GM04504 (cell line): ENCODE measurements around the gene NOTCH2.
A peak's percentile ranks its signal among the peaks of the same experiment; 100 is the strongest.
"Not testable (repeated sequence)": the region's sequence is repeated elsewhere in the genome, so short reads cannot be mapped to it uniquely, and the experiment has no call there.

Experiments
- DNase-seq: peaks from one replicate; pipeline ENCODE4 v3.0.0-alpha.2; 2012; ENCODE audit warnings: low read depth

Gene NOTCH2

GRCh38 chr1:120069067-120069919, at the start of gene NOTCH2:
NOTCH2 (minus strand) TSS chr1:120069662; CDS start chr1:120069406, 256 bp downstream.
- DNase-seq = not testable (repeated sequence)

DNA sequence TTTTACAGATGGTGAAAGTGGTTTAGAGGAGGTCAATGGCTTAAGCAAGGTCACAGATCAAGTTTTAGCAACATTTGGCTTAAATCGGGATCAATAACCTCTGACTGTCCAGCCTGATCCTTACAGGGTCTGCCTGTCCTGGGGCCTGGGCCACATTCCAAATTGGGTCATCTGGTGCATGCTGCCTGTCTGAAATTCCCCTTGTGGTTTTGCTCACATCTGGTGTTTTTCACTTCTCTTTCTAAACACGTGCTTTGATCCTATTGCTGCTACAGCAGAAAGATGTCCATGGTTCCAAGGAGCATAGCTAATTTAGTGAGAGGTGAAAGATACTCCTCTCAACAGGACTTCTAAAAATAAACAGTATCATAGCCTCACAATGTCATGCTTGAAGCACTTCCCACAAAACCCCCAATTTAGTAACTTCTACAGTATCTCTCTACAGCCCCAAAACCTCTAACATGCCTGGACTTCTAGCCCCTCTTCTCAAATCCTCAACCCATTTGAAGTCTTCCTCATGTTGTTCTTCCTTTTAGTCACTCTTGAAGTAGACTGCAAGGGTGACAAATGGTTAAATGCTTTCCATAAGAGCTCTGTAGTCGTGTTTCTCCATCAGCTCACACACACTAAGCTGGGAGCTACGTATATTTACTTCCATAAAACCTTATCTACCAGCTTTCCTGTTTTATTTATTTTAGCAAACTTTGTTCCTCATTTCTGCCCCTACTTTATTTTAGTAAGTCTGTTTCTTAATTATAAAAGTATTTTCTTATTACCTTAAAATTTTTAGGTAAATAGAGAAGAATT, 48.1 kb upstream of the NOTCH2 start:
- not testable (repeated sequence) for DNase-seq

DNA sequence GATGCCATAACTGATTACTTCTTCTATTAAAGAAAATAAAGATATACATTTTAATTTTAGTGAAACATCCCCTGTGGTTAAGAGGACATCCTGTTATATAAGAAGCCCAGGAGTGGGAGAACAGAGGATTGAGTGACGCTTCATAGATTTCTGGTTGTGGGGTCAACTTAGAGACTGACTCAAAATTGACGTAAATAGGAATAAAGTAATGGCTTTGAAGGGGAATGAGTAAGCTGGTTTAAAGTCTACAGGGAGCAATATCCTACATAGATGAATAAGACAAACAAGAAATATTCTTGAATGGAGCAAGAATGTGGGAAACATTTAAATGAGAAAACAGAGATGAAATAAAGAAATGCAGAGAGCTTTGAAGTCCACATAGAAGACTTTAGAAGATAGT, 46.6 kb upstream of the NOTCH2 start:
- not testable (repeated sequence) for DNase-seq

GRCh38 chr1:120113134-120113533, 43.7 kb upstream of the NOTCH2 start:
- not testable (repeated sequence) for DNase-seq

- DNase-seq = not testable (repeated sequence)
These were observed 42.8 kb upstream of the NOTCH2 start for GRCh38 chr1:120112212-120112611.

DNA sequence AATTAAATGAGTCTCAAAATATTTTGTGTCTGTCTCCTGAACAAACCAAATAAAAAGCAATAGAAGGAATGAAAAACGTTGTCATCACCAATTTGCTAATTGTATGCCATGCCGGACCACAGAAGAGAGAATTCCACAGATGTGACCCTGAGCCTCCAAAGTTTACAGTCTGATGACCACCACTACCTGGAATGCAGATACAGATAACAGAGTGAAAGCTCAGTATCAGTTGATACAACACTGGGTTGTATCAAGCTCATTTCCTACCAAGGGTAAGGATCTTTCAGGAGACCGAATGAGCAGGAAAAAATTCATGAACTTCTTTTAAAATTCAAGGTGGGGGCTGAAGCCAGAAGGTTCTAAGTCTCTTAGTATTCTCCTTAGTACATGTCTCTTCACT, 42.3 kb upstream of the NOTCH2 start:
- not testable (repeated sequence) for DNase-seq

- not testable (repeated sequence) for DNase-seq
These were observed 41.5 kb upstream of the NOTCH2 start for GRCh38 chr1:120111008-120111407.

DNA sequence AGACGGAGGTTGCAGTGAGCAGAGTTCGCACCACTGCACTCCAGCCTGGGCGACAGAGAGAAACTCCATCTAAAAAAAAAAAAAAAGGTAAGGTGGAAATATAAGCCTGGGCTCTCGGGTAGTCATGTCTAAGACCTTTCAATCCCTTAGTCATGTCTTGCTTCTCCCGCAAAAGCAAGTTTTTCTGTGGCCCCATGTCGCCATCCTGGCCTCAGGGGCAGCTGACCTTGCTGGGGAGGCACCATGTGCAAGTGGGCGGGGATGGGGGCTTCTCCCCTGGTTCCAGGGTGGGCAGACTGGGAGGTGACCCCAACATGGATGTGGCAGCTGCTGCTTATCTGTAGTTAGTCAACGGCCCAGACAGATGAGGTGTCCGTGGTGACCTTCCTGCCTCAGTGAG, 40.2 kb upstream of the NOTCH2 start:
- DNase-seq = not testable (repeated sequence)

GRCh38 chr1:120109180-120109579, 39.7 kb upstream of the NOTCH2 start:
- DNase-seq = not testable (repeated sequence)

GRCh38 chr1:120105288-120105687, 35.8 kb upstream of the NOTCH2 start:
- not testable (repeated sequence) for DNase-seq

GRCh38 chr1:120103768-120104167, 34.3 kb upstream of the NOTCH2 start:
- not testable (repeated sequence) for DNase-seq

- DNase-seq = not testable (repeated sequence)
These were observed 32.1 kb upstream of the NOTCH2 start for GRCh38 chr1:120101593-120101992.

DNA sequence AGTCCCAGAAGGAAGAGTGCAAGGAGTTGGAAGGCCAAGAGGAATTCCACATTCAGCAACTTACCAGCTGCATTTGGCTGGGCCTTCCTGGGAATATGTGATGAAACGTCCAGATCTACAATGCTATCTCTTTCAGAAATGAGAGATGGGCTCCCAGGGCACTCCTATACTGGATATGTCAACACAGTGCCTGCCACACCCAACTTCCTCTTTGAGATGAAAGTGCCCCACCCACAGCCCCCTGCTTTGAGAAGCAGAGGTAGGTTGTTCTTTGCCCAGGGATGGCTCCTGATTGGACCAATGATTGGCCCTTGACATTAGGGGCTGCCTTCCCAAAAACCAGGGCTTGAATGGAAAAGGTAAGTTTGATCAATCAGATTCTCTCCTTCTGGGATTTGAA, 31.1 kb upstream of the NOTCH2 start:
- not testable (repeated sequence) for DNase-seq

DNA sequence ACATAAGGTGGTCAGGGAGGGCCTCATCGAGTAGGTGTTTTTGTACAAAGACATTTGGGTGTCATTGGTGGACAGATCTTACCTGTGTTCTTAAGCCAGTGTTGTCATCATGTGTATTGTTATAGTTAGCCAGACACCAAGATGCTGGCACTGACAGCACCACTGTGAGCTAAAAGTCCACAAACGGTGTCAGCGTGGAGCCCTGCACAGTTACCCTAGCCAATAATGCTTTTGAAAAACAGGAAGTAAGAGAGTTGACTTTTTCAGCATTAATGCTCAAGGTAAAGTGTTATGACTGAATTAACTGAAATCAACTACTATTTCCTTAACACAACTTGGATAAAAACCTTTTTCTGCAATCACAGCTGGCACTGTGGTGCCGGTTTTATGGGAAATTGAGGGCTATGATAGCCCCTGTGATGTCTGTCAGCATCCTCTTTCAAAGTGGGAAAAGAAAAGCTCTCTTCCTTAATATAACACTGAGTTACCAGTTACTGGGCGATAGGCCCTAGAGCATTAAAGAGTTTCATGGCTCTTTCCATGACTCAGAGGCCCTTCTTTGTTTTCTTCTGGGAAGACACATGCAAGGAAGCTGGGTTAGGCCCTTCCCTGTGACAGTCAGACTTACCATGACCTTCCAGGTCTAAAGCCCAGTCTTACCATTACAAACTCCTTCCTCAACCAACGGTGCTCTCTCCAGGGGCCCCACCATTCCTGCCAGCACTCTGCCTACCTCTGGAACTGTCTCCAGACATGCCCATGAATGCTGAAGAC, 29.7 kb upstream of the NOTCH2 start:
- not testable (repeated sequence) for DNase-seq

GRCh38 chr1:120096981-120097545, 27.6 kb upstream of the NOTCH2 start:
- not testable (repeated sequence) for DNase-seq

GRCh38 chr1:120093548-120094181, 24.2 kb upstream of the NOTCH2 start:
- not testable (repeated sequence) for DNase-seq

- not testable (repeated sequence) for DNase-seq
These were observed 23.1 kb upstream of the NOTCH2 start for GRCh38 chr1:120092232-120093218.

DNA sequence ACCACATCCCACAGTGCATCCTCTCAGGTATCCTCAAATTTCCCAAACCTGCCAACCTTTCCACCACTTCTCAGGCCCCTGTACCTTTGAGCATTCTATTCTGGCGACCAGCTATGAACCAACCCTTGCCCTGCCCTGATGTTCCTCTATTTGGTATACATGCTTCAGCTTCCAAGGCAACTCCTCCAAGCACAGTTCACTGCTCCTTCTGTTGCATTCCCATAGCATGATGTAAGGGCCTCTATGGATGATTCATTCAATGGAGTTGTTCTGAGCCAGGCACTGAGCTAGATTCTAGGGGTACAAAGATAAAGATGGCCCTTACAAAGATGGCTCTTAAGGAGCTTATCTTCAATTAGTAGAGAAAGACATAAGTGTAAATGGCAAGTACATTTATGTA, 21.4 kb upstream of the NOTCH2 start:
- not testable (repeated sequence) for DNase-seq

DNA sequence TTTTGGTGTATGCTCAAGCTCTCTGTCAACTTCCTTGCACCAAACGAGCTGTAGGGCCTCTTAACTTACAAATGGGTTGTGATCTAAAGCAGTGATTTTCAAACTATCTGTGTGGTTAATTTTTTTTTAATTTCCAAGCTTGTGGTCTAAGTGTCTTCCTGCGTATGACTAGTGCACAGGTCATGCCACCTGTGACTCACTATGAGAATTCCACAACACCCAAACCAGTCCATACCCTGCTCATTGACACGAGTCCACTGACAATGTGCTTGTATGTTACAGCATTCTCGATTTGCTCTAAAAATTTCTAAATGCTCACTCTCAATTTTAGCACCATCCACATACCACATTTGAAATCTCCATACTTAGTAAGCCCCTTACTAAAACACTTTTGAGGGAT, 18.5 kb upstream of the NOTCH2 start:
- peak; percentile 26 for DNase-seq

DNA sequence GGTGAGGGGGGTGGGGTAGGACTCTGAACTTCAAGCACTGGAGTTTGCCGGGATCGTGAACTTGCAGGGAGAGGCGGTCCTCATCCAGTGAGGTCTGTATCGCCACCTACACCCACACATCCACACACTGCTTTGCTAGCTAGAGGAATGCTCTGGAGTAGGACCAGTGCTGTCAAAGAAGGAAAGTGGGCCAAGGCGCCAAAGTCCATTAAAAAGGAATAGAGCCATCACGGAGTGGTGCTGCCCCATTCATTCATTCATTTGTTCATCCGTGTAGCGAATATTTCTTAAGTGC, 405 bp upstream of the NOTCH2 start:
- DNase-seq = not testable (repeated sequence)
